Thoracic aorta (tissue), 2 donors: ENCODE data around the gene AGRP. TPM values are rescaled to one million over a fixed set of nuclear protein-coding genes. Genes with fewer than 3 reads are reported as not detected.
A peak's percentile ranks its signal among the peaks of the same experiment; 100 is the strongest.

ENCODE experiments used
- ATAC-seq: fragments of 150-250 bp; one replicate; pipeline ENCODE4 v1.8.0; 2017; ENCODE audit warnings: low read depth; ENCODE audit not compliant: insufficient number of reproducible peaks, low FRiP score
- DNase-seq: peaks from one replicate; pipeline ENCODE4 v3.0.0-alpha.2; 2020; ENCODE audit warnings: low spot score
- H3K27ac ChIP-seq, 2 donors: fragments of 200-600 bp; sonication (generic); 1 replicate in 1 of 2; 2 replicates in 1 of 2; pipeline ENCODE4 v1.5.1; 2016; ENCODE audit warnings: mild to moderate bottlenecking in 2 of 2, moderate library complexity in 2 of 2
- H3K27me3 ChIP-seq: fragments of 200-600 bp; sonication (generic); replicated peaks from 2 replicates; pipeline ENCODE4 v1.6.0; 2016; ENCODE audit warnings: mild to moderate bottlenecking; ENCODE audit not compliant: insufficient read depth
- H3K36me3 ChIP-seq: fragments of 200-600 bp; sonication (generic); one replicate; pipeline ENCODE4 v1.5.1; 2016
- H3K4me1 ChIP-seq, 2 donors: fragments of 200-600 bp; sonication (generic); 1 replicate in 1 of 2; 2 replicates in 1 of 2; pipeline versions ENCODE4 v1.5.1 to v1.6.0; 2016; ENCODE audit warnings: low read depth in 2 of 2, mild to moderate bottlenecking in 1 of 2; ENCODE audit not compliant: control insufficient read depth in 1 of 2
- H3K4me3 ChIP-seq: fragments of 200-600 bp; sonication (generic); 2 replicates; pipeline ENCODE4 v1.5.1; 2016; ENCODE audit warnings: mild to moderate bottlenecking
- H3K9me3 ChIP-seq: fragments of 200-600 bp; sonication (generic); 2 replicates; pipeline ENCODE4 v1.5.1; 2016
- CTCF ChIP-seq: fragments of 200-600 bp; sonication (generic); IDR thresholded peaks from one replicate; pipeline ENCODE4 v1.5.1; 2019; ENCODE audit warnings: antibody characterized with exemption
- total RNA-seq, 2 donors: library from RNA; depleted of rRNA; stranded (reverse); fragments of >200 nt; gene quantifications; one replicate each; pipeline versions ENCODE4 v1.1.0 to v1.2.3, GENCODE V29; 2016

The AGRP gene
- total RNA-seq, 2 donors from 2014 or later, result not detected

DNA sequence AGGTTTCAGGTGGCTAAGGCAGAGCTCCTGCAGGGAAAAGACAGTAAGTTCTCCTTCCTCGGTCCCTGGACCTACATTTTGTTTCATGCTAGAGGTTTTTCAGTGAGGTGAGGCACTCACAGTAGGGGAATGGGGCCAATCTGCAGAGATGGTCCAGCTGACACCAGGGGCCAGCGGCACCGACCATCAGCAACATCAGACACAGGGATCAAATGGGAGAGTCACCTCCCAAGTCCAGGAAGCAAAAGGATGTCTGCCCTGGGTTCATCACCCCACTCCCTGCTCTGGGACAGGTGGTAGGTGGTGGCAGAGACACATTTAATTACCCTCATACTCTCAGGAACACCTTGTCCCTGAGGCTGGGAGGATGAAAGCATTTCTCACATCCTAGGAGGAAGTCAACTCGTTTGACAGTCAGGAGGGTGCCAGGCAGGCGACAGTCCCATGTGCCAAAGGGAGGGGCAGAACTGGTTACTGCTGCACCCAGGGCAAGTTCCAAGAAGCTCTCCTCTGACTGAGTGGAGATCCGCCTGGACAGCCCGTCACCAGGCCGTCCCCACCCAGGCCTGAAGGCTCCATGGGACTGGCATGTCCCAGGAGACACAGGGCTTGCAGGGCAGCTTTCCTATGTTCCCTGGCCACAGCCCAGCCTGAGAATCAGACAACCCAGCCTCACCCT, 21.6 kb downstream of the AGRP start:
- peaks cover 34 to 66% of the 10 kb centered on the region in 2 donors for H3K4me1 ChIP-seq
- TF ChIP-seq CTCF, result no peak
- H3K9me3 ChIP-seq, result no peaks in the 10 kb centered on the region
- H3K27me3 ChIP-seq, result no peaks in the 10 kb centered on the region
- H3K27ac ChIP-seq, result no peak overlapping the region
- DNase-seq (no peak), ATAC-seq (no peak)
- H3K36me3 ChIP-seq, result no peaks in the 10 kb centered on the region
- H3K4me3 ChIP-seq, result no peak overlapping the region

GRCh38 chr16:67460961-67461360, 22.4 kb downstream of the AGRP start:
- H3K9me3 ChIP-seq, result no peaks in the 10 kb centered on the region
- DNase-seq, result no peak
- no peak for TF ChIP-seq CTCF
- H3K27me3 ChIP-seq, result no peaks in the 10 kb centered on the region
- no peak overlapping the region for H3K4me3 ChIP-seq
- no peak for ATAC-seq
- peaks cover 36 to 73% of the 10 kb centered on the region in 2 donors for H3K4me1 ChIP-seq
- H3K27ac ChIP-seq, result no peak overlapping the region
- no peaks in the 10 kb centered on the region for H3K36me3 ChIP-seq

DNA sequence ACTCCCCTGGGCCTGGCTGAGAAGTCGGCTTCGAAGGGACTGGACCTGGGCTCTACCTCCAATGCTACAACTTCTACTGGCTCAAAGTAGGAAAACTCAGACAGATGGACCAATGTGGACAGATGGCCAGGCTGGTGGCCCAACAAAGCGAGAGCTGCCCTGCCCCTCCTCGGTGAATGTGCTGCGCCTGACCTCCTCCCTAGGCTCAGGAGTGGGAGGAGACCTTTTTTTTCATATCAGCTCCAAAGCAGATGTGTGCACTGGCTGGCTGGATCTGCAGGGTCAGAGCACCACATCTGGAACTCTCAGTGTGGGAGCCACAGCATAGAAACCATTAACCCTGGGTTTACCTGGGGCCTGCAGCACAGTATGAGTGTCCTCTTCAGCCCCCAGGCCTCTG, 23.2 kb downstream of the AGRP start:
- no peak for TF ChIP-seq CTCF
- Histone ChIP-seq H3K4me1 (peaks cover 32 to 70% of the 10 kb centered on the region in 2 donors), H3K9me3 (no peaks in the 10 kb centered on the region), H3K36me3 (no peaks in the 10 kb centered on the region), H3K27me3 (no peaks in the 10 kb centered on the region), H3K4me3 (no peak overlapping the region), H3K27ac (peak overlapping the region; percentile 40 to 77)
- ATAC-seq, result no peak
- no peak for DNase-seq

DNA sequence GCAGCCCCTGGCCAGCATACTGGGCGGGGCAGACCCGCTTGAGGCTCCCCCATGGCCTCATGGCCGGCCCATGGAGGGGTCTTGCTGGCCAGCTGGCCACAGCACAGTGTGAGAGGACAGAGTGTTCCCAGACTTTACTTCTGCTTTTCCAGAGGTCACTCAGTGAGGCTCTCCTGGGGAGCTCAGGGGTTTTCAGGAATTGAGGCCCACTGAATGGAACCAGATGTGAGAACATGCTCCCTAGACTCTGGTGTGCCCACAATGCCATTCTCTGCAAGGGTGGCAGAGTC, 23.5 kb downstream of the AGRP start:
- Histone ChIP-seq H3K9me3 (no peaks in the 10 kb centered on the region), H3K4me3 (no peak overlapping the region), H3K4me1 (peaks cover 32 to 66% of the 10 kb centered on the region in 2 donors), H3K27me3 (no peaks in the 10 kb centered on the region), H3K27ac (peak overlapping the region; percentile 40 to 77), H3K36me3 (no peaks in the 10 kb centered on the region)
- DNase-seq (no peak), ATAC-seq (no peak)
- no peak for TF ChIP-seq CTCF

- DNase-seq (no peak), ATAC-seq (peak; percentile 29)
- TF ChIP-seq CTCF, result no peak
- H3K9me3 ChIP-seq, result no peaks in the 10 kb centered on the region
- H3K4me3 ChIP-seq, result no peak overlapping the region
- H3K4me1 ChIP-seq, result peaks cover 32 to 64% of the 10 kb centered on the region in 2 donors
- H3K36me3 ChIP-seq, result no peaks in the 10 kb centered on the region
- H3K27ac ChIP-seq, result peak overlapping the region; percentile 40 to 77
- no peaks in the 10 kb centered on the region for H3K27me3 ChIP-seq
These were observed 24.1 kb downstream of the AGRP start for GRCh38 chr16:67459066-67459860.
